ENCODE results near the gene SLC25A52. TPM values are rescaled to one million over a fixed set of nuclear protein-coding genes. Genes with fewer than 3 reads are reported as not detected.
"Not testable (repeated sequence)": the region's sequence is repeated elsewhere in the genome, so short reads cannot be mapped to it uniquely, and the experiment has no call there.

Gene SLC25A52
- total RNA-seq, 1 experiment from 2014 or later = not detected

- H3K4me1 ChIP-seq (replicated peaks) = no peaks in the 10 kb centered on the region
- no peak for DNase-seq (ENCODE audit: low read depth in 1 of 2, low spot score in 2 of 2)
- H3K4me3 ChIP-seq = no peak overlapping the region
Measured at GRCh38 chr18:31774477-31774785, 13.8 kb upstream of the SLC25A52 start.

GRCh38 chr18:31773774-31774476 is 13.2 kb upstream of the SLC25A52 start:
- no peak overlapping the region for H3K27ac ChIP-seq
- no peak overlapping the region for H3K4me3 ChIP-seq
- H3K27me3 ChIP-seq (replicated peaks) = no peaks in the 10 kb centered on the region
- H3K9me3 ChIP-seq (replicated peaks) = peaks cover 3% of the 10 kb centered on the region; the same call in 1 of the 2 replicates
- no peaks in the 10 kb centered on the region for H3K4me1 ChIP-seq (replicated peaks)
- no peak for DNase-seq (ENCODE audit: low read depth in 1 of 2, low spot score in 2 of 2)
- H3K36me3 ChIP-seq = no peaks in the 10 kb centered on the region

More at GRCh38 chr18:31774477-31774785, 13.8 kb upstream of the SLC25A52 start:
- Histone ChIP-seq H3K9me3 (replicated peaks) (peaks cover 3% of the 10 kb centered on the region; the same call in 1 of the 2 replicates), H3K27me3 (replicated peaks) (no peaks in the 10 kb centered on the region), H3K36me3 (no peaks in the 10 kb centered on the region), H3K27ac (no peak overlapping the region)

- no peak for DNase-seq (ENCODE audit: low read depth in 1 of 2, low spot score in 2 of 2)
- no peaks in the 10 kb centered on the region for H3K36me3 ChIP-seq
- no peaks in the 10 kb centered on the region for H3K4me1 ChIP-seq (replicated peaks)
- H3K9me3 ChIP-seq (replicated peaks) = no peaks in the 10 kb centered on the region
- no peak overlapping the region for H3K27ac ChIP-seq
- H3K4me3 ChIP-seq = no peak overlapping the region
- H3K27me3 ChIP-seq (replicated peaks) = no peaks in the 10 kb centered on the region
Measured at GRCh38 chr18:31772699-31773098, 12.0 kb upstream of the SLC25A52 start.

GRCh38 chr18:31750273-31750672 is 10.4 kb downstream of the SLC25A52 start:
- Histone ChIP-seq H3K27me3 (replicated peaks) (no peaks in the 10 kb centered on the region), H3K4me1 (replicated peaks) (no peaks in the 10 kb centered on the region), H3K36me3 (no peaks in the 10 kb centered on the region), H3K4me3 (no peak overlapping the region), H3K9me3 (replicated peaks) (no peaks in the 10 kb centered on the region), H3K27ac (no peak overlapping the region)
- no peak for DNase-seq (ENCODE audit: low read depth in 1 of 2, low spot score in 2 of 2)

GRCh38 chr18:31746396-31746795 is 14.3 kb downstream of the SLC25A52 start:
- Histone ChIP-seq H3K36me3 (no peaks in the 10 kb centered on the region), H3K27ac (no peak overlapping the region), H3K4me1 (replicated peaks) (no peaks in the 10 kb centered on the region), H3K9me3 (replicated peaks) (no peaks in the 10 kb centered on the region), H3K27me3 (replicated peaks) (no peaks in the 10 kb centered on the region), H3K4me3 (no peak overlapping the region)
- DNase-seq (ENCODE audit: low read depth in 1 of 2, low spot score in 2 of 2) = no peak

- DNase-seq (ENCODE audit: low read depth in 1 of 2, low spot score in 2 of 2) = no peak
- no peak overlapping the region for H3K4me3 ChIP-seq
- H3K27ac ChIP-seq = no peak overlapping the region
- H3K9me3 ChIP-seq (replicated peaks) = no peaks in the 10 kb centered on the region
- no peaks in the 10 kb centered on the region for H3K27me3 ChIP-seq (replicated peaks)
- H3K4me1 ChIP-seq (replicated peaks) = no peaks in the 10 kb centered on the region
- H3K36me3 ChIP-seq = no peaks in the 10 kb centered on the region
Measured at GRCh38 chr18:31744321-31745067, 16.2 kb downstream of the SLC25A52 start.

GRCh38 chr18:31743600-31743999 is 17.1 kb downstream of the SLC25A52 start:
- H3K36me3 ChIP-seq; DNase-seq (ENCODE audit: low read depth in 1 of 2, low spot score in 2 of 2); H3K4me1 ChIP-seq (replicated peaks); H3K27me3 ChIP-seq (replicated peaks); H3K4me3 ChIP-seq; H3K27ac ChIP-seq; H3K9me3 ChIP-seq (replicated peaks): not testable (repeated sequence)

- Histone ChIP-seq H3K4me1 (replicated peaks) (no peaks in the 10 kb centered on the region), H3K9me3 (replicated peaks) (no peaks in the 10 kb centered on the region), H3K27me3 (replicated peaks) (no peaks in the 10 kb centered on the region), H3K36me3 (no peaks in the 10 kb centered on the region), H3K27ac (no peak overlapping the region), H3K4me3 (no peak overlapping the region)
- peak in 1 of 2 experiments; percentile 23 for DNase-seq (ENCODE audit: low read depth in 1 of 2, low spot score in 2 of 2)
Measured at GRCh38 chr18:31741097-31741735, 19.5 kb downstream of the SLC25A52 start.

GRCh38 chr18:31740180-31740579 is 20.5 kb downstream of the SLC25A52 start:
- Histone ChIP-seq H3K9me3 (replicated peaks) (no peaks in the 10 kb centered on the region), H3K4me3 (no peak overlapping the region), H3K27ac (no peak overlapping the region), H3K4me1 (replicated peaks) (no peaks in the 10 kb centered on the region), H3K27me3 (replicated peaks) (no peaks in the 10 kb centered on the region), H3K36me3 (no peaks in the 10 kb centered on the region)
- no peak for DNase-seq (ENCODE audit: low read depth in 1 of 2, low spot score in 2 of 2)

GRCh38 chr18:31739651-31740050 is 21.0 kb downstream of the SLC25A52 start:
- Histone ChIP-seq H3K4me3 (no peak overlapping the region), H3K27ac (no peak overlapping the region), H3K9me3 (replicated peaks) (no peaks in the 10 kb centered on the region), H3K36me3 (no peaks in the 10 kb centered on the region), H3K27me3 (replicated peaks) (no peaks in the 10 kb centered on the region), H3K4me1 (replicated peaks) (no peaks in the 10 kb centered on the region)
- DNase-seq (ENCODE audit: low read depth in 1 of 2, low spot score in 2 of 2) = no peak

GRCh38 chr18:31738460-31739407 is 21.9 kb downstream of the SLC25A52 start:
- Histone ChIP-seq H3K4me3 (no peak overlapping the region), H3K27me3 (replicated peaks) (no peaks in the 10 kb centered on the region), H3K27ac (no peak overlapping the region), H3K9me3 (replicated peaks) (no peaks in the 10 kb centered on the region), H3K36me3 (no peaks in the 10 kb centered on the region), H3K4me1 (replicated peaks) (no peaks in the 10 kb centered on the region)
- DNase-seq (ENCODE audit: low read depth in 1 of 2, low spot score in 2 of 2) = no peak

- DNase-seq (ENCODE audit: low read depth in 1 of 2, low spot score in 2 of 2) = no peak
- Histone ChIP-seq H3K9me3 (replicated peaks) (no peaks in the 10 kb centered on the region), H3K4me3 (no peak overlapping the region), H3K4me1 (replicated peaks) (no peaks in the 10 kb centered on the region), H3K27ac (no peak overlapping the region), H3K27me3 (replicated peaks) (no peaks in the 10 kb centered on the region), H3K36me3 (no peaks in the 10 kb centered on the region)
Measured at GRCh38 chr18:31736630-31737029, 24.1 kb downstream of the SLC25A52 start.

- DNase-seq (ENCODE audit: low read depth in 1 of 2, low spot score in 2 of 2) = no peak
- no peak overlapping the region for H3K4me3 ChIP-seq
Measured at GRCh38 chr18:31731628-31732027, 29.1 kb downstream of the SLC25A52 start.

More at GRCh38 chr18:31731628-31732027, 29.1 kb downstream of the SLC25A52 start:
- no peak overlapping the region for H3K27ac ChIP-seq
- H3K9me3 ChIP-seq (replicated peaks) = no peaks in the 10 kb centered on the region
- H3K4me1 ChIP-seq (replicated peaks) = no peaks in the 10 kb centered on the region
- no peaks in the 10 kb centered on the region for H3K27me3 ChIP-seq (replicated peaks)
- H3K36me3 ChIP-seq = no peaks in the 10 kb centered on the region

All from SJSA1 (cell line).